Cardiac fibroblast (primary cell): ENCODE data around the gene BTBD8.

ENCODE experiments used
- DNase-seq, 2 donors: peaks; one replicate each; pipeline versions ENCODE4 v3.0.0 to v3.0.0-alpha.2; 2010; ENCODE audit warnings: low read depth in 2 of 2
- H3K4me3 ChIP-seq, 2 donors: replicated peaks in 1 of 2; 1 replicate in 1 of 2; 2 replicates in 1 of 2; pipeline ENCODE4 v1.5.1; 2011; ENCODE audit warnings: low read depth in 2 of 2, low read length in 2 of 2, mild to moderate bottlenecking in 2 of 2, moderate library complexity in 1 of 2
- TF ChIP-seq, protein P1 (sequence below): IDR thresholded peaks from one replicate; pipeline ENCODE4 v1.5.1; 2011; ENCODE audit warnings: low read depth, mild to moderate bottlenecking, low read length, inconsistent platforms

BTBD8 gene

DNA sequence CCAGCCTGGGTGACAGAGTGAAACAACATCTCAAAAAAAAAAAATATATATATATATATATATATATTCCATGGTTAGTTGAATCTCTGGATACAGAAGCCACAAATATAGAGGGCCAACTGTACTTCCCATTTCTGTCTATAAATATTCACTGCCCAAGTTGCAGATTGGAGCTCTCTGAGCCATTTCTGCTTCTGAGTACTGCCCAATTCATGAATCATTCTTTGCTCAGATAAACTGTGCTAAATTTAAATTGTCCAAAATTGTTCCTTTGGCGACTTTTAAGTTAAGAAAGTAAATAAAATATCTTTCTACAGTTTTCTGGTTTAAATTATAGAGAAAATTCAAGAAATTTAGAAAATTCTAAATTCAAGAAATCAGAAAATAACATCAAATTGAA is 114.4 kb downstream of the BTBD8 start:
- no peak for DNase-seq
- H3K4me3 ChIP-seq: no peak overlapping the region
- TF ChIP-seq, protein P1, sequence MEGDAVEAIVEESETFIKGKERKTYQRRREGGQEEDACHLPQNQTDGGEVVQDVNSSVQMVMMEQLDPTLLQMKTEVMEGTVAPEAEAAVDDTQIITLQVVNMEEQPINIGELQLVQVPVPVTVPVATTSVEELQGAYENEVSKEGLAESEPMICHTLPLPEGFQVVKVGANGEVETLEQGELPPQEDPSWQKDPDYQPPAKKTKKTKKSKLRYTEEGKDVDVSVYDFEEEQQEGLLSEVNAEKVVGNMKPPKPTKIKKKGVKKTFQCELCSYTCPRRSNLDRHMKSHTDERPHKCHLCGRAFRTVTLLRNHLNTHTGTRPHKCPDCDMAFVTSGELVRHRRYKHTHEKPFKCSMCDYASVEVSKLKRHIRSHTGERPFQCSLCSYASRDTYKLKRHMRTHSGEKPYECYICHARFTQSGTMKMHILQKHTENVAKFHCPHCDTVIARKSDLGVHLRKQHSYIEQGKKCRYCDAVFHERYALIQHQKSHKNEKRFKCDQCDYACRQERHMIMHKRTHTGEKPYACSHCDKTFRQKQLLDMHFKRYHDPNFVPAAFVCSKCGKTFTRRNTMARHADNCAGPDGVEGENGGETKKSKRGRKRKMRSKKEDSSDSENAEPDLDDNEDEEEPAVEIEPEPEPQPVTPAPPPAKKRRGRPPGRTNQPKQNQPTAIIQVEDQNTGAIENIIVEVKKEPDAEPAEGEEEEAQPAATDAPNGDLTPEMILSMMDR: no peak

DNA sequence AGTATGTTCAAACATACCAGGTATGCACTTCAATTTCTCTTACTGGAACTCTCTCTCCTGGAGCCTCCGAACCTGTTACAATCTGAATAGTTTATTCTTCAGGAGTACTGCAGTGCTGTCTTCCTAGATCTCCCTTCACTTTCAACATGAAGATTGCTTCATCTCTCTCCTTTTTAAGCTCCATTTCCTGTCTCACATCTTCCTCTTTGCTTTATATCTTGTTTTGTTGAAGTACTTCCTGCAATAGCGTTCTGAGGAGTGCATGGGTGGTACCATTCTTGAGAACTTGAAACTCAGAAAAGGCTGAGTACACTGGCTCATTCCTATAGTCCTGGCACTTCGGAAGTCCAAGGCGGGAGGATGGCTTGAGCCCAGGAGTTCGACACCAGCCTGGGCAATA is 121.8 kb downstream of the BTBD8 start:
- TF ChIP-seq, protein P1: no peak
- H3K4me3 ChIP-seq: no peak overlapping the region
- peak in 1 of 2 donors; percentile 11 for DNase-seq

DNA sequence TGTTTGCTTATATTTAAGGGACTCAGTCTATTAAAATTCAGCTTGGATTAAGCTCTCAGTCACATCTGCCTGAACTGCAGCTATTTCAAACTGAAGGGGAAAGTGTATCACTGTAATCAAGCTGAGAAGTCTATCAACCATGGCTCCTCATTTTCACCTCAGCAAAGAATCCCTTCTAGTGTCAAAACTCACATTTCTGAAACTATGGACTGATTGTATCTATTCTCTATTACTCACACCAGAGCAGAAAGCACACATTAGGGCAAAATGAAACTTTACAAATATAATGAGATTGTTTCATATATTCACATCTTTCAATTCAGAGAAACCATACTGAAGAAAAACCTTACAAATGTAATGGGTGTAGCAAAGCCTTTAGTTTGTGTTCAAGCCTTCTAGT is 123.0 kb downstream of the BTBD8 start:
- TF ChIP-seq, protein P1: no peak
- no peak overlapping the region for H3K4me3 ChIP-seq
- DNase-seq: no peak

DNA sequence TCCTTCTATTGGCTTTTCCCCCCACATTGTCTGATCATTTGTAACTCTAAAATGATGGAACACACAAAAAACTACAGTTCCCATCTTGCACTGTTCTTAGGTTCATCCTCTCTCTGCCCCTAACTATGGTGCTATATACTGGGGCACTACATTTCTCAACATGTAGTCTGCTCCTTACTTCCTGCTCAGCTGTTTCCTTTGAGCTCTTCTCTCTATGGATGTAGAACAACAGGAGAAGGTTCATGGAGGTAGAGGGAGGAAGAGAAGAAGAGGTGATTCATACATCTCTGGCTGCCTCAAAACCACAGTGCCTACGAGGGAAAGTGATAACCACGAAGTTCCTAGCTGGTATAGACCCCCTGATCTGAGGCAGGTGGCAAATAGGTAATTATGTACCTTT is 130.6 kb downstream of the BTBD8 start:
- TF ChIP-seq, protein P1: no peak
- peak overlapping the region in 1 of 2 donors; percentile 19 for H3K4me3 ChIP-seq
- DNase-seq: peak; percentile 4 to 65

DNA sequence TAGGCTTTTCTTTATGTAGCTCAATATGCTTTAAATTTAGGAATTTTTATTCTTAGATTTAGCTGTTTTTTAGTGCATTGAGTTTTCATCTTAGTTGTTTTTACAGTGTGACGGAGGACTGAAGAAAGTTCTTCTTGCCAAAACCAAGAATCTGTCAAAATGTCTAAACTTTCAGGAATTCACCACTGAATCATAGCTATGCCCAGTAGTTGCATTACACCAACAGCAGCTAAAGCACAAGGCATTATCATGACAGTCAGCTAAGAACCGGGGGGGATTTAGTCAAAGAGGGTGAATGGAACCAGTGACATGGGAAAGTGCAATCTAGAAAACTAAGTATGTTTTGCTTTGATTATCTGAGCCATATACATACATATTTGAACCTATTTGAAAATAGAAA is 131.0 kb downstream of the BTBD8 start:
- no peak overlapping the region for H3K4me3 ChIP-seq
- TF ChIP-seq, protein P1: no peak
- peak; percentile 62 to 90 for DNase-seq

DNA sequence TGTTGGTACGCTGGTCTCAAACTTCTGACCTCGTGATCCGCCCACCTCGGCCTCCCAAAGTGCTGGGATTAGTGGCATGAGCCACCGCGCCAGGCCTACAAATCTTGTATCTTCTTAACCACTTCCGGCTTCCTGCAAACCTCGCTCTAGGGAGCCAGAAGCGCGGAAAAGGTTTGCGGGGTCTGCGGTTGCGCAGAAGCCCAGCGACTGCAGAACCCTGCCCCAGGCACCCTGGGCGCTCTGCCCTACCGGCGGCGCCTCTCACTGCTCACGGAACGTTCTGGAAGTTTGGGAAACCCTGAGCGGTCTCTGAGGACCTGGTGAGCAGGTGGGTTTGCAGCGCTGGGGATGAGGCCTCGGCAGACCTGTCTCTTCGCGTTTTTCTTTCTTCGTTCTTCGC is 137.6 kb downstream of the BTBD8 start, which contains the start of gene C1orf146:
TSS of gene C1orf146 (plus strand) at position 195 of the 400 bp plus-strand sequence. CDS start 13,506 bp downstream, outside the sequence.
- no peak for DNase-seq
- TF ChIP-seq, protein P1: no peak
- no peak within 1 kb of the TSS for H3K4me3 ChIP-seq

DNA sequence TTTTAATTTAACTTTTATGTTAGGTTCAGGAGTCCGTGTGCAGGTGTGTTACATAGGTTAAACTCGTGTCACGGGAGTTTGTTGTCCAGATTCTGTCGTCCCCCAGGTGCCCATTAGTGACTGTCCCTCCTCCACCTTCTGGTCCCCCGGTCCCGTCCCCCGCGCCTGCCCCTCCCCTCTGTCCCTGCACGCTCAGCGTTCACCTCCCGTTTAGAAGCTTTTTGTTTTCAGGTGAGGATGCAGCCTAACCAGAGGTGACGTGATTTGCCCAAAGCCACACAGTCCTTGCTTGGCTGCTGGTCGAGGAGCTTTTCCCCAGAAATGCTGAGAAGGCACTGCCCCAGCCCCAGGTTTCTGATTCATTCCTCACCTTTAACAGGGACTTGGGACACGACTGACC is 138.4 kb downstream of the BTBD8 start:
- no peak overlapping the region for H3K4me3 ChIP-seq
- no peak for DNase-seq
- TF ChIP-seq, protein P1: no peak
